HEK293 (cell line): ENCODE results near the gene LPP.

Source experiments
- CTCF ChIA-PET: fragments of 350-600 bp; formaldehyde crosslinking; extraction: SDS; loops from one replicate; lab custom pipeline; 2021; ENCODE audit warnings: antibody characterized with exemption; lab: Yijun Ruan, JAX
- POLR2A ChIA-PET: fragments of 300-600 bp; formaldehyde crosslinking; extraction: SDS; loops from one replicate; lab custom pipeline; 2020; ENCODE audit warnings: antibody characterized with exemption, inconsistent platforms; lab: Yijun Ruan, JAX
- H3K27ac ChIP-seq: fragments of 200-500 bp; sonication (Bioruptor generic); 2 replicates; pipeline ENCODE4 v1.5.1; 2014; ENCODE audit warnings: low read depth, low read length, control low read depth, inconsistent platforms; ENCODE audit errors: extremely low read depth
- H3K36me3 ChIP-seq, 2 experiments: fragments of 200-500 bp in 1 of 2; sonication (Bioruptor generic) in 1 of 2; 1 replicate in 1 of 2; 2 replicates in 1 of 2; pipeline ENCODE4 v1.5.1; 2014 to 2017; ENCODE audit warnings: inconsistent platforms in 2 of 2, low read length in 2 of 2; ENCODE audit not compliant: control insufficient read depth in 2 of 2, insufficient read depth in 1 of 2
- H3K4me1 ChIP-seq: fragments of 200-500 bp; sonication (Bioruptor generic); 2 replicates; pipeline ENCODE4 v1.5.1; 2014; ENCODE audit warnings: mild to moderate bottlenecking, low read length, inconsistent platforms; ENCODE audit not compliant: control insufficient read depth, insufficient read depth
- H3K4me3 ChIP-seq: 2 replicates; pipeline ENCODE4 v1.5.1; 2011; ENCODE audit warnings: low read depth, mild to moderate bottlenecking, control low read depth, low read length, moderate library complexity
- H3K9me3 ChIP-seq: fragments of 200-500 bp; sonication (Bioruptor generic); 2 replicates; pipeline ENCODE4 v1.5.1; 2014; ENCODE audit warnings: low read depth, low read length, inconsistent platforms; ENCODE audit not compliant: control insufficient read depth, insufficient read depth
- RBAK ChIP-seq: fragments of 450-650 bp; formaldehyde crosslinking; IDR thresholded peaks from 2 replicates; pipeline ENCODE4 v1.5.1; 2016; ENCODE audit warnings: missing biosample characterization, missing genetic modification characterization
- SCRT2 ChIP-seq: fragments of 450-650 bp; formaldehyde crosslinking; IDR thresholded peaks from 2 replicates; pipeline ENCODE4 v1.5.1; 2016; ENCODE audit warnings: missing biosample characterization, missing genetic modification characterization
- ZEB2 ChIP-seq: fragments of 450-650 bp; formaldehyde crosslinking; IDR thresholded peaks from 2 replicates; pipeline ENCODE4 v1.5.1; 2016; ENCODE audit warnings: missing biosample characterization, missing genetic modification characterization
- ZNF133 ChIP-seq: fragments of 450-650 bp; formaldehyde crosslinking; IDR thresholded peaks from 2 replicates; pipeline ENCODE4 v1.5.1; 2016; ENCODE audit warnings: missing biosample characterization, missing genetic modification characterization
- ZNF19 ChIP-seq: fragments of 450-650 bp; formaldehyde crosslinking; IDR thresholded peaks from 2 replicates; pipeline ENCODE4; 2016; ENCODE audit warnings: missing biosample characterization, missing genetic modification characterization, low read depth
- ZNF202 ChIP-seq: fragments of 450-650 bp; formaldehyde crosslinking; IDR thresholded peaks from 2 replicates; pipeline ENCODE4 v1.5.1; 2016; ENCODE audit warnings: missing biosample characterization, missing genetic modification characterization, borderline replicate concordance
- ZNF341 ChIP-seq: fragments of 450-650 bp; formaldehyde crosslinking; IDR thresholded peaks from 2 replicates; pipeline ENCODE4; 2016; ENCODE audit warnings: low read depth, missing biosample characterization, missing genetic modification characterization
- ZNF423 ChIP-seq: fragments of 450-650 bp; formaldehyde crosslinking; IDR thresholded peaks from 2 replicates; pipeline ENCODE4 v1.5.1; 2016; ENCODE audit warnings: missing biosample characterization, missing genetic modification characterization
- ZNF501 ChIP-seq: fragments of 450-650 bp; formaldehyde crosslinking; IDR thresholded peaks from 2 replicates; pipeline ENCODE4 v1.5.1; 2016; ENCODE audit warnings: missing biosample characterization, missing genetic modification characterization
- ZNF585B ChIP-seq: fragments of 450-650 bp; formaldehyde crosslinking; IDR thresholded peaks from 2 replicates; pipeline ENCODE4 v1.5.1; 2016; ENCODE audit warnings: missing biosample characterization, missing genetic modification characterization
- ZNF610 ChIP-seq: fragments of 450-650 bp; formaldehyde crosslinking; IDR thresholded peaks from 2 replicates; pipeline ENCODE4 v1.5.1; 2016; ENCODE audit warnings: missing biosample characterization, missing genetic modification characterization, borderline replicate concordance
- ZNF623 ChIP-seq: fragments of 450-650 bp; formaldehyde crosslinking; IDR thresholded peaks from 2 replicates; pipeline ENCODE4 v1.5.1; 2016; ENCODE audit warnings: missing biosample characterization, missing genetic modification characterization
- ZNF701 ChIP-seq: fragments of 450-650 bp; formaldehyde crosslinking; IDR thresholded peaks from 2 replicates; pipeline ENCODE4 v1.5.1; 2016; ENCODE audit warnings: missing biosample characterization, missing genetic modification characterization
- ZNF707 ChIP-seq: fragments of 450-650 bp; formaldehyde crosslinking; IDR thresholded peaks from 2 replicates; pipeline ENCODE4 v1.5.1; 2016; ENCODE audit warnings: missing biosample characterization, missing genetic modification characterization
- ZNF791 ChIP-seq: fragments of 450-650 bp; formaldehyde crosslinking; IDR thresholded peaks from 2 replicates; pipeline ENCODE4 v1.5.1; 2016; ENCODE audit warnings: missing biosample characterization, missing genetic modification characterization
- ZNF830 ChIP-seq: fragments of 450-650 bp; IDR thresholded peaks from 2 replicates; pipeline ENCODE4 v1.5.0; 2018; ENCODE audit warnings: missing biosample characterization, missing genetic modification characterization, low read depth, mild to moderate bottlenecking, moderate library complexity
- ZXDB ChIP-seq: fragments of 450-650 bp; formaldehyde crosslinking; IDR thresholded peaks from 2 replicates; pipeline ENCODE4 v1.5.1; 2016; ENCODE audit warnings: missing biosample characterization, missing genetic modification characterization
- TF ChIP-seq, protein P1 (sequence below): fragments of 450-650 bp; formaldehyde crosslinking; IDR thresholded peaks from 2 replicates; pipeline ENCODE4 v1.5.1; 2016; ENCODE audit warnings: missing biosample characterization, missing genetic modification characterization
- TF ChIP-seq, protein P2 (sequence below): fragments of 450-650 bp; formaldehyde crosslinking; conservative IDR thresholded peaks from 2 replicates; pipeline ENCODE4 v1.5.1; 2016; ENCODE audit warnings: low read depth, missing biosample characterization, missing genetic modification characterization
- TF ChIP-seq, protein P3 (sequence below): fragments of 450-650 bp; formaldehyde crosslinking; IDR thresholded peaks from 2 replicates; pipeline ENCODE4 v1.5.1; 2016; ENCODE audit warnings: missing biosample characterization, missing genetic modification characterization
- TF ChIP-seq, protein P4 (sequence below): fragments of 450-650 bp; formaldehyde crosslinking; IDR thresholded peaks from 2 replicates; pipeline ENCODE4 v1.5.1; 2016; ENCODE audit warnings: missing biosample characterization, missing genetic modification characterization

LPP gene

GRCh38 chr3:188693435-188693834 lies 539.5 kb downstream of the LPP start:
- Histone ChIP-seq H3K9me3 (no peaks in the 10 kb centered on the region), H3K36me3 (no peaks in the 10 kb centered on the region), H3K27ac (no peak overlapping the region), H3K4me1 (no peaks in the 10 kb centered on the region), H3K4me3 (no peak overlapping the region)
- ChIA-PET POLR2A (no interaction called here), CTCF (no interaction called here)
- TF ChIP-seq, protein P1, sequence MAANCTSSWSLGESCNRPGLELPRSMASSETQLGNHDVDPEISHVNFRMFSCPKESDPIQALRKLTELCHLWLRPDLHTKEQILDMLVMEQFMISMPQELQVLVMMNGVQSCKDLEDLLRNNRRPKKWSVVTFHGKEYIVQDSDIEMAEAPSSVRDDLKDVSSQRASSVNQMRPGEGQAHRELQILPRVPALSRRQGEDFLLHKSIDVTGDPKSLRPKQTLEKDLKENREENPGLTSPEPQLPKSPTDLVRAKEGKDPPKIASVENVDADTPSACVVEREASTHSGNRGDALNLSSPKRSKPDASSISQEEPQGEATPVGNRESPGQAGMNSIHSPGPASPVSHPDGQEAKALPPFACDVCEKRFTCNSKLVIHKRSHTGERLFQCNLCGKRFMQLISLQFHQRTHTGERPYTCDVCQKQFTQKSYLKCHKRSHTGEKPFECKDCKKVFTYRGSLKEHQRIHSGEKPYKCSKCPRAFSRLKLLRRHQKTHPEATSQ = no peak
- TF ChIP-seq ZNF501 (tag by site-specific recombination) = no peak
- no peak for TF ChIP-seq ZNF19
- no peak for TF ChIP-seq SCRT2
- TF ChIP-seq, protein P2, sequence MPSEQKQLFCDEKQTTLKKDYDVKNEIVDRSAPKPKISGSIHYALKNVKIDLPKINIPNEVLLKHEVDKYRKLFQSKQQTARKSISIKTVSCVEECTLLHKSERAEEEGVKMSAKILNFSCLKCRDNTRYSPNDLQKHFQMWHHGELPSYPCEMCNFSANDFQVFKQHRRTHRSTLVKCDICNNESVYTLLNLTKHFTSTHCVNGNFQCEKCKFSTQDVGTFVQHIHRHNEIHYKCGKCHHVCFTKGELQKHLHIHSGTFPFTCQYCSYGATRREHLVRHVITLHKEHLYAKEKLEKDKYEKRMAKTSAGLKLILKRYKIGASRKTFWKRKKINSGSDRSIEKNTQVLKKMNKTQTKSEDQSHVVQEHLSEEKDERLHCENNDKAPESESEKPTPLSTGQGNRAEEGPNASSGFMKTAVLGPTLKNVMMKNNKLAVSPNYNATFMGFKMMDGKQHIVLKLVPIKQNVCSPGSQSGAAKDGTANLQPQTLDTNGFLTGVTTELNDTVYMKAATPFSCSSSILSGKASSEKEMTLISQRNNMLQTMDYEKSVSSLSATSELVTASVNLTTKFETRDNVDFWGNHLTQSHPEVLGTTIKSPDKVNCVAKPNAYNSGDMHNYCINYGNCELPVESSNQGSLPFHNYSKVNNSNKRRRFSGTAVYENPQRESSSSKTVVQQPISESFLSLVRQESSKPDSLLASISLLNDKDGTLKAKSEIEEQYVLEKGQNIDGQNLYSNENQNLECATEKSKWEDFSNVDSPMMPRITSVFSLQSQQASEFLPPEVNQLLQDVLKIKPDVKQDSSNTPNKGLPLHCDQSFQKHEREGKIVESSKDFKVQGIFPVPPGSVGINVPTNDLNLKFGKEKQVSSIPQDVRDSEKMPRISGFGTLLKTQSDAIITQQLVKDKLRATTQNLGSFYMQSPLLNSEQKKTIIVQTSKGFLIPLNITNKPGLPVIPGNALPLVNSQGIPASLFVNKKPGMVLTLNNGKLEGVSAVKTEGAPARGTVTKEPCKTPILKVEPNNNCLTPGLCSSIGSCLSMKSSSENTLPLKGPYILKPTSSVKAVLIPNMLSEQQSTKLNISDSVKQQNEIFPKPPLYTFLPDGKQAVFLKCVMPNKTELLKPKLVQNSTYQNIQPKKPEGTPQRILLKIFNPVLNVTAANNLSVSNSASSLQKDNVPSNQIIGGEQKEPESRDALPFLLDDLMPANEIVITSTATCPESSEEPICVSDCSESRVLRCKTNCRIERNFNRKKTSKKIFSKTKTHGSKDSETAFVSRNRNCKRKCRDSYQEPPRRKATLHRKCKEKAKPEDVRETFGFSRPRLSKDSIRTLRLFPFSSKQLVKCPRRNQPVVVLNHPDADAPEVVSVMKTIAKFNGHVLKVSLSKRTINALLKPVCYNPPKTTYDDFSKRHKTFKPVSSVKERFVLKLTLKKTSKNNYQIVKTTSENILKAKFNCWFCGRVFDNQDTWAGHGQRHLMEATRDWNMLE (tag by site-specific recombination) = no peak
- TF ChIP-seq ZNF133 (tag by site-specific recombination) = no peak
- no peak for TF ChIP-seq ZNF701
- TF ChIP-seq ZNF341 = no peak

- H3K36me3 ChIP-seq = no peaks in the 10 kb centered on the region
- H3K4me1 ChIP-seq = no peaks in the 10 kb centered on the region
- no peak overlapping the region for H3K4me3 ChIP-seq
- H3K9me3 ChIP-seq = no peaks in the 10 kb centered on the region
- no peak overlapping the region for H3K27ac ChIP-seq
- POLR2A ChIA-PET = no interaction called here
- CTCF ChIA-PET = no interaction called here
- TF ChIP-seq ZEB2 (tag by site-specific recombination) (no peak), ZNF707 (tag by site-specific recombination) (no peak)
These were observed 541.3 kb downstream of the LPP start for GRCh38 chr3:188695241-188695640.

- POLR2A ChIA-PET = no interaction called here
- no peaks in the 10 kb centered on the region for H3K9me3 ChIP-seq
- no peak overlapping the region for H3K4me3 ChIP-seq
- CTCF ChIA-PET = interaction anchor here (0.5 kb wide), 1 partner anchor 274 kb away, joined by 3 read pairs; no protein-coding TSS in a partner anchor
- H3K27ac ChIP-seq = no peak overlapping the region
- H3K4me1 ChIP-seq = no peaks in the 10 kb centered on the region
- no peaks in the 10 kb centered on the region for H3K36me3 ChIP-seq
- TF ChIP-seq ZNF202 (tag by site-specific recombination) (no peak), RBAK (no peak), ZNF791 (tag by site-specific recombination) (no peak), ZNF610 (tag by site-specific recombination) (no peak), ZNF830 (tag by site-specific recombination) (no peak), ZXDB (no peak), ZNF423 (tag by site-specific recombination) (no peak), ZNF623 (tag by site-specific recombination) (no peak), ZNF585B (tag by site-specific recombination) (no peak)
- TF ChIP-seq, protein P3, sequence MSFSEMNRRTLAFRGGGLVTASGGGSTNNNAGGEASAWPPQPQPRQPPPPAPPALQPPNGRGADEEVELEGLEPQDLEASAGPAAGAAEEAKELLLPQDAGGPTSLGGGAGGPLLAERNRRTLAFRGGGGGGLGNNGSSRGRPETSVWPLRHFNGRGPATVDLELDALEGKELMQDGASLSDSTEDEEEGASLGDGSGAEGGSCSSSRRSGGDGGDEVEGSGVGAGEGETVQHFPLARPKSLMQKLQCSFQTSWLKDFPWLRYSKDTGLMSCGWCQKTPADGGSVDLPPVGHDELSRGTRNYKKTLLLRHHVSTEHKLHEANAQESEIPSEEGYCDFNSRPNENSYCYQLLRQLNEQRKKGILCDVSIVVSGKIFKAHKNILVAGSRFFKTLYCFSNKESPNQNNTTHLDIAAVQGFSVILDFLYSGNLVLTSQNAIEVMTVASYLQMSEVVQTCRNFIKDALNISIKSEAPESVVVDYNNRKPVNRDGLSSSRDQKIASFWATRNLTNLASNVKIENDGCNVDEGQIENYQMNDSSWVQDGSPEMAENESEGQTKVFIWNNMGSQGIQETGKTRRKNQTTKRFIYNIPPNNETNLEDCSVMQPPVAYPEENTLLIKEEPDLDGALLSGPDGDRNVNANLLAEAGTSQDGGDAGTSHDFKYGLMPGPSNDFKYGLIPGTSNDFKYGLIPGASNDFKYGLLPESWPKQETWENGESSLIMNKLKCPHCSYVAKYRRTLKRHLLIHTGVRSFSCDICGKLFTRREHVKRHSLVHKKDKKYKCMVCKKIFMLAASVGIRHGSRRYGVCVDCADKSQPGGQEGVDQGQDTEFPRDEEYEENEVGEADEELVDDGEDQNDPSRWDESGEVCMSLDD (tag by site-specific recombination) = no peak
- TF ChIP-seq, protein P4, sequence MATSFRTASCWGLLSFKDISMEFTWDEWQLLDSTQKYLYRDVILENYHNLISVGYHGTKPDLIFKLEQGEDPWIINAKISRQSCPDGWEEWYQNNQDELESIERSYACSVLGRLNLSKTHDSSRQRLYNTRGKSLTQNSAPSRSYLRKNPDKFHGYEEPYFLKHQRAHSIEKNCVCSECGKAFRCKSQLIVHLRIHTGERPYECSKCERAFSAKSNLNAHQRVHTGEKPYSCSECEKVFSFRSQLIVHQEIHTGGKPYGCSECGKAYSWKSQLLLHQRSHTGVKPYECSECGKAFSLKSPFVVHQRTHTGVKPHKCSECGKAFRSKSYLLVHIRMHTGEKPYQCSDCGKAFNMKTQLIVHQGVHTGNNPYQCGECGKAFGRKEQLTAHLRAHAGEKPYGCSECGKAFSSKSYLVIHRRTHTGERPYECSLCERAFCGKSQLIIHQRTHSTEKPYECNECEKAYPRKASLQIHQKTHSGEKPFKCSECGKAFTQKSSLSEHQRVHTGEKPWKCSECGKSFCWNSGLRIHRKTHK (tag by site-specific recombination) = no peak
These were observed 543.2 kb downstream of the LPP start for GRCh38 chr3:188697127-188697526.
